Erythroblast (primary cell): Measurements from ENCODE around the gene LRG1.

Source experiments
- GATA1 ChIP-seq: IDR thresholded peaks from 2 replicates; pipeline ENCODE4 v1.6.1; 2011; ENCODE audit warnings: low read depth, mild to moderate bottlenecking, control low read depth, low read length, moderate library complexity
- POLR2A ChIP-seq: IDR thresholded peaks from 2 replicates; pipeline ENCODE4 v1.6.1; 2011; ENCODE audit warnings: mild to moderate bottlenecking, low read length

GRCh38 chr19:4554717-4555116, 14.9 kb upstream of the LRG1 start:
- TF ChIP-seq POLR2A: no peak
- TF ChIP-seq GATA1: no peak
